Measurements from ENCODE around the gene COQ10B.
"Not testable (repeated sequence)": the region's sequence is repeated elsewhere in the genome, so short reads cannot be mapped to it uniquely, and the experiment has no call there.

COQ10B gene

DNA sequence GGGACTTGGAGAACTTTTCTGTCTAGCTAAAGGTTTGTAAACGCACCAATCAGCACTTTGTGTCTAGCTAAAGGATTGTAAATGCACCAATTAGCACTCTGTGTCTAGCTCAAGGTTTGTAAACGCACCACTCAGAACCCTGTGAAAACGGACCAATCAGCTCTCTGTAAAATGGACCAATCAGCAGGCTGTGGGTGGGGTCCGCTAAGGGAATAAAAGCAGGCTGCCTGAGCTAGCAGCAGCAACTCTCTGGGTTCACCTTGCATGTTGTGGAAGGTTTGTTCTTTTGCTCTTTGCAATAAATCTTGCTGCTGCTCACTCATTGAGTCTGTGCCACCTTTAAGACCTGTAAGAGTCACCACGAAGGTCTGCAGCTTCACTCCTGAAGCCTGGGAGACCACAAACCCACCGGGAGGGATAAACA lies 2.4 kb upstream of the COQ10B start:
- DNase-seq (ENCODE audit: low read depth), result not testable (repeated sequence)

DNA sequence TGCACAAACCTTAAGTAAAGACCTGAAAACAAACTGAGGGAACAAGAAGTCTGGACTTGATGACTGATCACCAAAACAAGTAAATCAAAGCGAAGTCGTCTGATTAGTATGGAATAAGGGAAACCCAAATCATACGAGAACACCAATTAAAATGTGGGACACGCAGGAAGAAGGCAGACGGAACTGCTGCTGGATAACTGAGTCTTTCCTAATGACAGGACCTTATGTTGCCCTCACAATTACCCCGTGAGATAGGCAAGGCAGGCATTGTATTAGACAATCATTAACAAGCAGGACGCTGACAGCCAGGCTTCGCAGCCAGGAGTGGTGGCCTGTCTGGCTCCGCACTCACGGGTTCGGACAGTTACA lies 614 bp upstream of the COQ10B start:
- no peak for DNase-seq (ENCODE audit: low read depth)

DNA sequence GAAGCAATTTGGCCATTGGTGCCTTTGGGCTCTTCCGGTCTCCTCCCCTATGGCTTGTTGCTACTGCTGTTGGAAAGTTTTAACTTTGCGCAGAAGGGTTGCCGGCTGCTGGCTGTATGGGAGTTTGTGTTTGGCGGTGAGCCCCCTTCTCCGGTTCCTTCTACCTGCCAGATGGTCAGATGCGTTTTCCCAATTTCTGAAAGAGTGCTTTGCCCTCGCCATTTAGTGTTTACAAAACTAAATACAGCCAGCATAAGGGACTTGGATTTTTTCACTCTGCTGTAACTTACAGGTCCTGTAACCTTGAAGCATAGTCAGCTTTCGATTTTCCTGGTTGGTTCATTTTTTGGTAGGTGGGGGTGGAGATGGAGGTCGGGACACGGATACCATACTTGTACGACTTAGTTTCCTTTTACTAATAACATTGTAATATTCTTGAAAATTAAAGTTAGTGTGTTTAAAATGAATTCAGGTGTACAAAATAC lies 604 bp downstream of the COQ10B start:
- no peak for DNase-seq (ENCODE audit: low read depth)

DNA sequence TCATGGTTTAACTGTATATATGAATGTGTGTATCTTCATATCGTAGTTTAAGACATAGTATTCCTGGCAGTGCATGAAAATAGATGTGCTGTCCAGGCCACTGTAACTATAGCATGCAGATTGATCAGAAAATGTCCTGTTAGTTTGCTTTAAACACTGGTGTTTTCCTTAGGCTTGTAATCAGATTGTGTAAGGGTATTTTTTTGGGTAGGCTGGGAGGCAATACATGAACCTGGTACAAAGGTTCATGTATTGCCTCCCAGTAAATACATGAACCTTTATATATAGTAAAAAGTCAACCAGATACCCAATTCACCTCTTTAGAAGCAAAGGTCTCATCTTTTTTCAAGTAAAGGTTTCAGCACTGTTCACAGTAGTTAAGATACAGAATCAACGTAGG lies 1.6 kb downstream of the COQ10B start:
- no peak for DNase-seq (ENCODE audit: low read depth)

DNA sequence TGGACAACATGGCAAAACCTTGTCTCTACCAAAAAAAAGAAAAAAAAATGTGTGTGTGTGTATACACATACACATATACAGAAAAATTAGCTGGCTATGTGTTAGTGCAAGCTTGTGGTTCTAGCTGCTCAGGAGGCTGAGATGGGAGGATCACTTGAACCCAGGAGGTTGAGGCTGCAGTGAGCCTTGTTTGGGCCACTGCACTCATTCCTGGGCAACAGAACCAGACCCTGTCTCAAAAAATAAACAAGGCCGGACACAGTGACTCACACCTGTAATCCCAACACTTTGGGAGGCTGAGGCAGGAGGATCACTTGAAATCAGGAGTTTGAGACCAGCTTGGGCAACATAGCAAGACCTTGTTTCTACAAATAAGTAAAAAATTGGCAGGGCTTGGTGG lies 2.1 kb downstream of the COQ10B start:
- DNase-seq (ENCODE audit: low read depth), result no peak

DNA sequence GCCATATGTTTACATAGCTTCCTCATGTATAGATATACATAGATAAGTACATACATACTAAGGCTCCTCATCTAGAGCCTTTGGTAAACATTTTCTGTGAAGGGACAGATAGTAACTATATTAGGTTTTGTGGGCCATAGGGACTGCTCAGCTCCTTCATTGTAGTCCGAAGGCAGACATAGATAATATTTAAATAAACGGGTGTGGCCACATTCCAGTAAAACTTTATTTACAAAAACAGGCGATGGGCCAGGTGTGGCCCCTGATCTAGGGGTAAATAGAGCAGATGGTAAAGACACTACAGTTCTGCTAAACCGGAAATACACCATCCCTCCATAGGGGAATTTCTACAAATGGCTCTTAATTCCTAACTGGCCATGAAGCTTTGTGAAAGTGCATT lies 7.3 kb downstream of the COQ10B start:
- DNase-seq (ENCODE audit: low read depth), result no peak

DNA sequence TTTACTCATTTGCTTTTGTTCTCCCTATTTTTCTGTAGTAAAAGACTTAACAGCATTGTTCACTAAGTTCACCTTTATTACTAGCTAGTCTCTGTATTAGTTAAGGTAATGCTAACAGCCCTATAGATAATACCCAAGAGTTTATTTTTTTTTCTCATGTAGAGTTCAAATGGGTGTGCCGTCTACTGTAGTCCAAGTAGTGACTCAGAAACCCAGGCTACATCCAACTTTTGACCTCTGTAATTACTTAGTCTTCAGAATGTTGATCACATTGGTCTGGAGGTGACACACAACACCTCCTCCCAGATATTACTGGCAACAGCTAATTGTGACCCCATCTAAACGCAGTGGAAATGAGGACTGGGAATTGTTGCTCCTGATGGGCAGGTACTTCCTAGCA lies 7.7 kb downstream of the COQ10B start:
- no peak for DNase-seq (ENCODE audit: low read depth)

DNA sequence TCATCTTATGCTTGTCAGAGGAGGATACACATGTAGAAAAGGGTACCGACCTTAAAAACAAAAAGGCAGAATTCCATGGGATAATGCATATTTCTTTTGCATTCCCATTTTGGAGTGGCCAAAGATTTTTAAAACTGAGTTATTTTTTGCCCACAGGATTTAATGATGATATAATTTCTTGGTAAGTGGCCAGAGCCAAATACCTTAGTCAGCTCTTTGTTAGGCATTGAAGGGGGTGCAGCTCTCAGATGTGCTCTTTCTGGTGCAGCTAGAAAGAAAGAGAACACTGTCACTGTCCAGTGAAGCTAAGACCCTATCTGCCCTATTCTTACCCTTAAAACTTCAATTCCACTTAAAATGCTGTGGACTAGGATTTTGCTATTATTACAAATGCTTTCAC lies 10.8 kb downstream of the COQ10B start:
- no peak for DNase-seq (ENCODE audit: low read depth)

DNA sequence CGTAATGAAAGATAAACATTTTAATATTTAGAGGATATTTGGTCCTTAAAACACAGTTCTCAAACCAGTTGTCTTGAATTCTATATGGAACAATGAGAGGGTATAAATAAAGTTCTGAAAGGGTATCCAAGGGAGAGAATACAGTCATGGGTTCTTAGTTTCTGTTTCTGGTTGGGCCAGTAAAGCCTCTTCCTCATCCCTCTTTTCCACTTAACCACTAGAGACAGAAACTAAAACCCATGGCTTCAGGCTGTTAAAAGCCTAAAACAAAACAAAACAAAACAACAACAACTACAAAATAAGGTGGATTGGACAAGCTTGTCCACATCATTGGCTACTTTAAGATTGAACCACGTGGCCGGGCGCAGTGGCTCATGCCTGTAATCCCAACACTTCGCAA lies 18.8 kb downstream of the COQ10B start:
- no peak for DNase-seq (ENCODE audit: low read depth)

DNA sequence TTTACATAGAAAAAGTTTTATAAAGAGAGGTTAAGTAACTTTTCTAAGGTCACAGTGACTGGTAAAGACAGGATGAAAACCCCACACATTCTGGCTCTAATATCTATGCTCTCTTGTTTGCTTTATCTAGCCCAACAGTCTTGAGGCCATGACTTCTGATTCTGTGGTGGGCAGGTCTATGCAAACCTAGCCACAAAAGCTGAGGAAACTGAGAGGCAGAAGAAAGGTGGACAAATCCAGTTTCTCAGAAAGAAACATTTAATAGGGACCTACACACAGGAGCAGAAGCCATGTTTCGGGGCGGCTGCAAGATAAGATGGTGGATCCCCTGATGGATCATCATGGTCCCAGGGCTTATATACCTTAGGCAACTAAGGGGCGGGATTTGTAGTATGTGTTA lies 24.4 kb downstream of the COQ10B start:
- no peak for DNase-seq (ENCODE audit: low read depth)

DNA sequence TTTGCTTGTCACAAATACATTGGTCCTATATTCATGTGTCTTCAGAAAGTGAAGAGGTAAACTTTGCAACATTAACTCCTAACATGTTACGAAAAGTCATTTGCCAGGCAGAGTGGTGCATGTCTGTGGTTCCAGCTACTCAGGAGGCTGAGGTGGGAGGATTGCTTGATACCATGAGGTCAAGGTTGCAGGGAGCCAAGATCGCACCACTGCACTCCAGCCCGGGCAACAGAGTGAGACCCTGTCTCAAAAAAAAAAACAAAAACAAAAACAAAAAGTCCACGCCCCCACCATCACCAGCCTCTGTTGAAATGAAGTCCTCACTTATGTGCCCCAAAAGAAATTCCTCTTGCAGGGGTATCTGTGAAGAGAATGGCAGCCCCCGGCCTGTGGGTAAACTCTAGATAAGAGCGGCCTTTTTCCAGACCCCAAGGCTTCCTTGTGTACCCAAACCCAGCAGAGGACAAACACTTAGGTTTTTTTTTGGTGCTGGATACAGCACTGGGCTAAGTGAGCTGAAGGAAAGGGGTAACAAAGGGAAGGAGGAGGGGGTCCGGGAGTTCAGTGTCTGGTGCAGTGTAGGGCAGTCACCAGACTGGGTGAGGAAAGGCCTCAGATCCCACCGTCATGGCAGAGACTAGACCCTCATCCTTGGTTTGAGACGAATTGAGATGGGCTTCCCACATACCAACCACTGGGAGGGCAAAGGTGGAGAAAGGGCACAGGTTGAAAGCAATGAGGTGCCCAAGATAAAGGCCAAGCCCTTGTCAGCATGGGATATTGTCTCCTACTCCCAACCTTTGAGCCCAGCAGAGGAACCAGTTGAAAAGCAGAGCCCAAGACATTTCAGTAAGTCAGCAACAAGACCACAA lies 27.0 kb downstream of the COQ10B start:
- no peak for DNase-seq (ENCODE audit: low read depth)

DNA sequence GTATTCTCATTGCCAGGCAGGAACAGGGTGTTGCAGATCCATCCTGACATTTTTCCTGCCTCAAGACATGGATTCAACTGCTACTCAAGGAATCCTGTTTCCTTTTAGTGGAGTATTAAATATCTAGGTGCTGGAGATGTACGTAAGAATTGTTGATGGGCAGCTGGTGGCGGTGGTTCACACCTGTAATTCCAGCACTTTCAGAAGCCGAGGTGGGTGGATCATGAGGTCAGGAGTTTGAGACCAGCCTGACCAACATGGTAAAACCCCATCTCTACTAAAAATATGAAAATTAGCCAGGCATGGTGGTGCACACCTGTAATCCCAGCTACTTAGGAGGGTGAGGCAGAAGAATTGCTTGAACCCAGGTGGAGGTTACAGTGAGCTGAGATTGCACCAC lies 30.9 kb downstream of the COQ10B start:
- not testable (repeated sequence) for DNase-seq (ENCODE audit: low read depth)

DNA sequence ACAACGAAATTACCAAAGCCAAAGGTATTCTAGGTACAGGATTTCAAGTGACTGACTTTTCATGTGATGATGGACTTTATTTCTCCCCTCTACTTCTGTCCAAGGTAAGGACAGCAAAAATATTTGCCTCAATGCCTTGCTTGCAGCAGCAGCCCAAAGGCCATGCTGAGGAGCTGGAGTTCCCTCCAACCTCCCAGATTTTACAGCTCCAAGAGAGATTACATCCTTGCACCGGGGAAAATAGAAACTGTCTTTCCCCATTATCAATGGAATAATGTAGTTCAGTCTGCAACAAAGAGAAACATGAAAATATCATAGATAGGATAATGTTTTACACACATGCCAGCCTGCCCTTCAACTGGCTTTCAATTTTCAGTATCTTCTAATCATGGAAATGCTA lies 32.8 kb downstream of the COQ10B start:
- DNase-seq (ENCODE audit: low read depth), result no peak

DNA sequence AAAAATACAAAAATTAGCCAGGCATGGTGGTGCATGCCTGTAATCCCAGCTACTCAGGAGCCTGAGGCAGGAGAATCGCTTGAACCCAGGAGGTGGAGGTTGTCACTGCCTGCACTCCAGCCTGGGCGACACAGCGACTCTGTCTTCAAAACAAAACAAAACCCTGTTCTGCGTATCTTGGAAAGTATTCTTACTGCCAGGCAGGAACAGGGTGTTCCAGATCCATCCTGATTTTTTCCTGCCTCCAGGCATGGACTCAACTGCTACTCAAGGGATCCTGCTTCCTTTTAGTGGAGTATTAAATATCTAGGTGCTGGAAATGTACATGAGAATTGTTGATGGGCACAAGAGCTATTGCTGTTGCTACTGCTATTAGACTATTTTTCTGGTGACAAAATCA lies 34.0 kb downstream of the COQ10B start:
- no peak for DNase-seq (ENCODE audit: low read depth)

DNA sequence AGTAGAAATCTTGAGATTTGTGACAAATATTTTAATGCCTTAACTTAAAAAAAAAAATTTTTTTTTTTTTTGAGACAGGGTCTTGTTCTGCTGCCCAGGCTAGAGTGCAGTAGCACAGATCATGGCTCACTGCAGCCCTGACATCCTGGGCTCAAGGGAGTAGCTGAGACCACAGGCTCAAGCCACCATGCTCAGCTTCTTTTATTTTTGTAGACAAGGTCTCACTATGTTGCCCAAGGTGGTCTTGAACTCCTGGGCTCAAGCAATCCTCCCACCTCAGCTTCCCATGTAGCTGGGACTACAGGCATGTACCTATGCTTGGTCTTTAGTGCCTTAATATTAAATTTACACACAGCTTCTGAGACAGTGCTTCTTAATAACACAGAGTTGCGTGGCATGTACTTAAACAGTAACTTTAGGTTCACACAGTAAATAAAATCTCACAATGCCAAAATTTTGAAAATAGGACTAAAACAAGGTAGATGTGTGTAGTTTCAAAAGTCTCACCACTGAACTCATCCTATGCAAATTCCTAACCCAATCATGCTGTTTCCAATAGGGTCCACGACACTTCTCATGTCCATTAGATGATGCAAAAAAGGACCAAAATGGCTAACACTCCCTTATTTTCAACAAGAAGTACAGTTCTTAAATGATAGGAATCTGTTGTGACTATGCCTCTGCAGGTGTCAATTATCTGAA lies 42.2 kb downstream of the COQ10B start:
- DNase-seq (ENCODE audit: low read depth), result no peak

DNA sequence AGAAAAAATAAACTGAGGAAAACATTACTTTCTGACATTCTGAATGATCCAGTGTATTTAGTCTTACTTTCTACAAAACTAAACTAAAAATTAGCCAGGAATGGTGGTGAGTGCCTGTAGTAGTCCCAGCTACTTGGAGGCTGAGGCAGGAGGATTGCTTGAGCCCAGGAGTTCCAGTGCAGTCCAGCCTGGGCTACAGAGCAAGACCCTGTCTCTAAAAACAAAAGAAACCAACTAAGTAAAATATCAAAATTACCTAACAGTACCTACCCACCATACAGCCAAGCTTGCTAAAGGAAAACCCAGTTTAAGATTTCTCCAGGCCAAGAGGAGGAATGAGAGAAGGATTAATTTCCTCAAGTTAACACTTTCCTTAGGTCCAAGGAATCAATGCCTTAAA lies 43.3 kb downstream of the COQ10B start:
- no peak for DNase-seq (ENCODE audit: low read depth)

DNA sequence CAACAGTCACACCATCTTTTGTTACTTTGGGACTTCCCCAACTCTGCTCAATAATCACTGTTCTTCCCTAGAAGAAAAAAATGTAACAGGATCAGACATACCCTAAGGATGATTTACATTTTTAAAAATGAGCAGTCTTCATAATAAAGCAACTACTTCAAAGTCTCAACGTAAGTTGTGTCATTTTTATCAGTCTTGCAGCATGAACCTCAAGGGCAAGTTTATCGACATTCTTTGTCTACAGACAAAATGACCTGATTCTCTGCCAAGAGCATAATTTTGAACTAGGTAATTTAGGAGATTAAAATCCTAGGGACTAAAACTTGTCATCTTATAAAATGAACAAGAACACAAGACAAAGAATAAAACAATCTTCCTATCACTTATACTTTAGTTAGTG lies 44.0 kb downstream of the COQ10B start:
- DNase-seq (ENCODE audit: low read depth), result no peak

DNA sequence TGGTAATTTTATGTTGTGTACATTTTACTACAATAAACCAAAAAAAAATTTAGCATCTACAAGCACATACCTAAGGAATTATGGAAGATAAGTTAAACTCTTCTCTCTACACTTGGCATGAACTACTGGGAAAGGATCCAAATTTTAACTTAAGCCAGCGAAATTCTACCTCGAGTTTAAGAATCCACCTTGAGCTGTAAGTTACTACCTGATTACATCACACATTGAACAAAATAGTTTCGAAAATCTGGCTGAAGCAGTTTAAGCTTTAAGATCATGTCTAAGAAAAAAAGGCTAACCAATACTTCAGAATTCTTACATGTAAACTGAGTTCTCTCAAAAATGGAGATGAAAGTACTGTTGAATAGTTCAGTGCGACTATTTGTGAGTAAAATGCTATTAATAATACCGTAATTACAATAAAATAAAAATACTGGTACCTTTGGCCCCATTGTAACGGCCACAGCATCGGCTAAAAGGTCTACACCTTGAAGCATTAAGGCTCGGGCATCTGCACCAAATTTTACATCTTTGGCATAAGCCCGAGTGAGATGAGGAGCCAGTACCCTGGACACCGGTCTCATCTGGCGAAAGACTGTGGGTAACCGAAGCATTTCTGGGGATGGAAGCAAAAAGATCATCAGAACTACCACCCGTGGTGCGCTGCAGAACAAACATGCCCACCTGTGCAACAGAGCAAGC lies 45.0 kb downstream of the COQ10B start:
- DNase-seq (ENCODE audit: low read depth), result no peak

DNA sequence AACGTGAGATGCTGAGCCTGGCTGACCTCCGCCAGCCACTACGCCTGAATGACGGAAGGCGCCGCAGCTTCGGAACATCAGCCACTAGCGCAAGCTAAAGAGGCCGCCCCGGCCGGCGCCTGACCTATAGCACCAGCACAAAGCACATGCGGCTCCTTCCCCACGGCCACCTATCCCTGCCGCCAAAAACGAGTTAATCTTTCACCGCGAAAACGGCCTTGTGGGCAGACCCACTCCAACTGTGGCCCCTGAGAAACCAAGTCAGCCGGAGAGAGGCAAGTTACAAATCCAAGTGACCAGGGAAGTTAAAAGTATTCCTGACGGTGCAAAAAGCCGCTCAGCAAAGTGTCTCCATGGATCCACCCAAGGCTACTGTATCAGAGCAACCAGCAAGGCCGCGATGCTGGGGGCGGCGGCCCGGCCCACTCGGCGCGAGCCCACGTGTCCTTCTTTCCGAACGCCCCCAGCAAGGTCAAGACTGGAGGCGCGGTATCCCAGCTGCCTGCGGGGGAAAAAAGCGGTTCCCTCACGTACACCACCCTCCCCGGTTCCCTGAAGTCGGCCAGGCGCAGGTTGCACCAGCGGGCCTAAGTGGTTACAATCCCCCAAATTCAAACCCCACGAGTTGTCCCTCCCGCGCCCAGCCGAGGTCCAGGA lies 45.7 kb downstream of the COQ10B start:
- DNase-seq (ENCODE audit: low read depth), result peak; percentile 18

DNA sequence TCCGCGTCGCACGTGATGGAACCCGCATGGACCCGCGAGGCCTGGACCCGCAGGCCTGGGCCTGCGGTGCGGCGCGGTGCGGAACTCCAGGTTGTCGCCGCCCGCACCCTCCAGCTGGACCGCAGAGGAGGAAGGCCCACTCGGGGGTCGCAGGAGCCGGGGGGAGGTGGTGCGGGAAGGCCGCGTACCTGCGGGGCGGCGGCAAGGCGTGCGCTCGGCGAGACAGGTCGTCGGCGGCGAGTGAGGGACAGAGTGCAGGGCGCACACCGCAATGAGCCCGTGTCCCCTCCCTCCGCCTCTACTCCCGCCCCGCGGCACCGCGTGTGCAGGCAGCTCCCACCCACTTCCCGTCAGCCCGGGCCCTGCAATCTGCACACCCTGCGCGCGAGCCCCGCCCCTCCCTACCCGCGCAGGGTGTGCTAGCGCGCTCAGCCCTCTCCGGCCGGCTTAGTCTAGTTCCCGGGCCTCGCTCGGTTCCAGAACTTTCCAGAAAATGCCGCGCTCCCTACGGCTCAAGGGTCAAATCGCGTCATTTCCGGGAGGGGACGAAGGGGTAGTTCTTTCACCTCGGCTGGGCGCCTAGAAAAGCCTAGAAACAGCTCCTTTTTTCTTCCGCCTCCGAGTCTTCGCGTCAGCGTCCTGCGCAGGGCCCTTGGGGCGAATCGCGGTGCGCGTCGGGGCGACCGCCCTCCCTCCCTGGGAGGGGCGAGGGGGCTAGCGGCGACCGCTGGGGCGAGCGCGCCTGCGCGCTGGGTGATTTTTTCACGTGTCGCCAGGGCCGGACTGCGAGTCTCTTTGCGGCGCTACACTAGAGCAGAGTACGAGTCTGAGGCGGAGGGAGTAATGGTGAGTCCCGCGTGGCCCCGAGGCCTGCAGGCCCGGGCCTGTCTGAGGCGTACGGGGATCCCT lies 46.5 kb downstream of the COQ10B start, which contains the start of the genes HSPD1 and HSPE1:
Gene HSPD1 (minus strand): TSS at position 247 of the 909 bp plus-strand sequence. CDS start 992 bp downstream, outside the sequence.
Gene HSPE1 (plus strand): TSS at position 786 of the 909 bp plus-strand sequence. CDS start 58 bp downstream, at position 844.
- DNase-seq (ENCODE audit: low read depth), result peak; percentile 97

Data from activated T-helper 1 cell treated with Interleukin-2 at 50 U/mL for 16 hours (primary cell).